ENCODE data around the gene GPR143. TPM values are rescaled to one million over a fixed set of nuclear protein-coding genes. Genes with fewer than 3 reads are reported as not detected.

Gene GPR143
- total and polyA plus RNA-seq, 2 of the 4 experiments (the other 2 are of a cell fraction), result 0.07 TPM; not detected in 1

- Histone ChIP-seq H3K4me1 (ENCODE audit: control insufficient read depth, insufficient read depth, low read length) (no peaks in the 10 kb centered on the region), H2BK20ac (ENCODE audit: low read depth, low read length) (no peak overlapping the region), H3K27ac (ENCODE audit: insufficient read depth, low read length) (no peak overlapping the region), H3K14ac (replicated peaks; ENCODE audit: low read depth, low read length) (no peak overlapping the region), H3K27me3 (ENCODE audit: control insufficient read depth, insufficient read depth, low read length) (peaks cover 6% of the 10 kb centered on the region; the same call in 1 of the 2 replicates), H3K23ac (ENCODE audit: low read depth, low read length) (no peak overlapping the region), H4K8ac (ENCODE audit: low read depth in 2 of 2, low read length in 2 of 2) (no peak overlapping the region), H2BK5ac (ENCODE audit: low read depth, low read length, poor library complexity, severe bottlenecking) (no peak overlapping the region), H4K5ac (ENCODE audit: low read depth, low read length) (no peak overlapping the region), H3K9ac (ENCODE audit: low read depth, low read length) (no peak overlapping the region), H3K4me2 (ENCODE audit: low read depth, low read length) (no peak overlapping the region), H3K18ac (ENCODE audit: low read depth, low read length) (no peak overlapping the region), H3K36me3 (ENCODE audit: control insufficient read depth, insufficient read depth, low read length) (no peaks in the 10 kb centered on the region), H3K56ac (ENCODE audit: extremely low read depth, insufficient read depth, low read length) (no peak overlapping the region), H3K4me3 (ENCODE audit: insufficient read depth, low read depth, low read length) (no peak overlapping the region), H2BK120ac (ENCODE audit: low read depth, low read length) (no peak overlapping the region), H2AFZ (replicated peaks; ENCODE audit: low read length, poor library complexity) (no peak overlapping the region), H3K79me1 (ENCODE audit: low read depth in 1 of 2, low read length in 2 of 2) (no peaks in the 10 kb centered on the region), H3K9me3 (ENCODE audit: control insufficient read depth, insufficient read depth, low read length) (no peaks in the 10 kb centered on the region; the same call in none of the 2 replicates), H3K4ac (ENCODE audit: low read depth, low read length) (no peak overlapping the region), H4K91ac (ENCODE audit: insufficient read depth, low read depth, low read length) (no peak overlapping the region), H2BK15ac (ENCODE audit: low read depth, low read length) (no peak overlapping the region), H2AK5ac (ENCODE audit: low read depth, low read length) (no peak overlapping the region), H4K20me1 (ENCODE audit: insufficient read depth, low read length) (no peaks in the 10 kb centered on the region), H3K9me1 (ENCODE audit: insufficient read depth, low read length) (no peaks in the 10 kb centered on the region; the same call in 1 of the 2 replicates), H2AK9ac (replicated peaks; ENCODE audit: low read depth, low read length, poor library complexity) (no peak overlapping the region)
- WGBS, 2 experiments (ENCODE audit: extremely low coverage in 2 of 2, insufficient read length in 1 of 2), result no CpG with 5 or more reads among the region's 6 CpGs
- intact Hi-C loops (cut with micrococcal nuclease) (no loop called here), dilution Hi-C loops (cut with HindIII; ENCODE audit: low sequenced_read_pairs, unreplicated experiment) (no loop called here), in situ Hi-C loops (cut with MboI; ENCODE audit: low sequenced_read_pairs) (no loop called here)
- CTCF ChIA-PET, result interaction anchor here (0.5 kb wide), 1 partner anchor 17 kb away, joined by 5 read pairs; no protein-coding TSS in a partner anchor
- DNase-seq (no peak), ATAC-seq (ENCODE audit: low read depth) (no peak)
- BruUV-seq (replicated peaks), result no TSS peak
- TF ChIP-seq CEBPB (IDR thresholded peaks at IDR 0.05; ENCODE audit: low read depth, low read length) (no peak), MAZ (IDR thresholded peaks at IDR 0.05; ENCODE audit: borderline replicate concordance, low read depth, low read length) (no peak), MXI1 (IDR thresholded peaks at IDR 0.05; ENCODE audit: borderline replicate concordance, low read depth, low read length) (no peak), CTCF (conservative IDR thresholded peaks at IDR 0.05; ENCODE audit: low read depth, low read length) (no peak), SMC3 (IDR thresholded peaks at IDR 0.05; ENCODE audit: low read depth, low read length) (no peak), RCOR1 (IDR thresholded peaks at IDR 0.05; ENCODE audit: insufficient replicate concordance, low read length) (no peak), ELK1 (IDR thresholded peaks at IDR 0.05; ENCODE audit: borderline replicate concordance, low read depth, low read length) (no peak), CHD1 (IDR thresholded peaks at IDR 0.05; ENCODE audit: low read depth, low read length) (no peak), FOS (IDR thresholded peaks at IDR 0.05; ENCODE audit: low read depth, low read length) (no peak), RFX5 (IDR thresholded peaks at IDR 0.05; ENCODE audit: low read depth, low read length) (no peak), NFE2L2 (IDR thresholded peaks at IDR 0.05; ENCODE audit: low read depth, low read length) (no peak), POLR2A (IDR thresholded peaks at IDR 0.05; ENCODE audit: low read depth, low read length) (no peak), MAFK (IDR thresholded peaks at IDR 0.05; ENCODE audit: low read depth, low read length) (no peak), BHLHE40 (IDR thresholded peaks at IDR 0.05; ENCODE audit: low read depth, low read length) (no peak)
- POLR2A ChIA-PET (ENCODE audit: unreplicated experiment), result no interaction called here
These were observed 7.3 kb upstream of the GPR143 start for GRCh38 chrX:9772943-9773342.
